D721Med (cell line): ENCODE measurements around the gene SGCA.

Source experiments
- DNase-seq: peaks from one replicate; pipeline ENCODE4 v3.0.0; 2011; ENCODE audit warnings: low spot score; ENCODE audit not compliant: insufficient read length
- FAIRE-seq: peaks from 2 replicates; lab custom pipeline; 2011; peaks lifted over from hg19 to GRCh38; lab: Jason Lieb, UNC
- CTCF ChIP-seq: IDR thresholded peaks from 2 replicates; pipeline ENCODE4 v1.5.1; 2012; ENCODE audit warnings: mild to moderate bottlenecking, control low read depth; ENCODE audit not compliant: insufficient read depth; ENCODE audit errors: missing control alignments

The SGCA gene

DNA sequence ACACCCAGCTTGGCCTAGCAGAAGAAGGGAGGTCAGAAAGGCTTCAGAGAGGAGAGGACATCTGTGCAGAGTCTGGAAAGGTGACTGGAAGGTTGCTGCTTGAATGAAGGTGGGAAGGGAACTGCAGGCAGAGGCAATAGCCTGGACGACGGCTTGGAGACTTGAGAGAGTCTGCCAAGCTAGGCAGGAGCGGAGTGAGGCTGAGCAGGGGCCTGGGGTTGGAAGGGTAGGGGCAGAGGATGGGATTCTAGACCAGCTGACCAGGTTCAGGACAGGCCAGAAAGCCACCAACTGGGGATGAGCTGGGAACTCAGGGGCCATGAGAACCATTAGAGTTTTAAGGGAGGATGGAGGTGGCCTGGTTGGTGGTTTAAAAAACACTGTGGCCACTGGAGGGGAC lies 339 bp upstream of the SGCA start:
- FAIRE-seq (no peak), DNase-seq (no peak)
- no peak for TF ChIP-seq CTCF

DNA sequence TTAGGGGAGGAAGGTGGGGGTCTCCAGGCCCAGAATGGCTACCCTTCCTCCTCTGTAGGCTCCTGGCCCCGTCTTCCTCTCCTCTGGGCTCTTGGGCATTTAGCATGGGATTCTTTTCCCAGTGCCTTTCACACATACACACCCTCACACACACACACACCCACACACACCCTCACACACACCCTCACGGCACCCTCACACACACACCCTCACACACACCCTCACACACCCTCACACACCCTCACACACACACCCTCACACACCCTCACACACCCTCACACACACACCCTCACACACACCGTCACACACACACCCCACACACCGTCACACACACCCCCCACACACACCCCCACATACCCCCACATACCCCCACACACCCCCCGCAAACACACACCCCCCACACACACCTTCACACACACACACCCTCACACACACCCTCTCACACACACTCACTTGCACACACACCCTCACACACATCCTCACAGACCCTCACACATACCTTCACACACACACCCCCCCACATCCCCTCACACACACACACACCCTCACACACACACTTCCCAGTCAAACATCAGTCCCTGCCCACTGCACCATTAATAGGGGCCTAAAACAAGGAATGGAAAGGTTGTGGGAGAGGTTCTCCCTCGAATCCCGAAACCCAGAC lies 845 bp downstream of the SGCA start:
- no peak for TF ChIP-seq CTCF
- no peak for FAIRE-seq
- no peak for DNase-seq

DNA sequence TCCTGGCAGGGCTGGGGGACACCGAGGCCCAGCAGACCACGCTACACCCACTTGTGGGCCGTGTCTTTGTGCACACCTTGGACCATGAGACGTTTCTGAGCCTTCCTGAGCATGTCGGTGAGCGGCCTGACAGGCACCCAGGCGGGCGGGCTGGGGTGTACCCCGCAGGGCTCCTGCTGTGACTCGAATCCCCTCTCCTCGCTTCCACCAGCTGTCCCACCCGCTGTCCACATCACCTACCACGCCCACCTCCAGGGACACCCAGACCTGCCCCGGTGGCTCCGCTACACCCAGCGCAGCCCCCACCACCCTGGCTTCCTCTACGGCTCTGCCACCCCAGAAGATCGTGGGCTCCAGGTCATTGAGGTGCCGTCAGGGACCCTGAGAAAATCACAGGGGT lies 1.6 kb downstream of the SGCA start:
- FAIRE-seq, result no peak
- no peak for DNase-seq
- TF ChIP-seq CTCF, result no peak

DNA sequence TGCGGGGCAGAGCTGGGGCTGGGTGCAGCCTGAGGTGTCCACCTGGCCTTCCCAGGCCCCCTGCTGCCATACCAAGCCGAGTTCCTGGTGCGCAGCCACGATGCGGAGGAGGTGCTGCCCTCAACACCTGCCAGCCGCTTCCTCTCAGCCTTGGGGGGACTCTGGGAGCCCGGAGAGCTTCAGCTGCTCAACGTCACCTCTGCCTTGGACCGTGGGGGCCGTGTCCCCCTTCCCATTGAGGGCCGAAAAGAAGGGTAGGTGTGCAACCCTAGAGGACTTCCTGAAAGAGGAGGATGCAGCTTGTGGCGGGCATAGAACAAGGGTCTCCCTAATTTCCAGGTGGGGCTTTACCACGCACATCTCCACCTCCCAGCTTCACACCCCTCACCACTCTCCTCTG lies 2.5 kb downstream of the SGCA start:
- FAIRE-seq (no peak), DNase-seq (no peak)
- TF ChIP-seq CTCF, result no peak

DNA sequence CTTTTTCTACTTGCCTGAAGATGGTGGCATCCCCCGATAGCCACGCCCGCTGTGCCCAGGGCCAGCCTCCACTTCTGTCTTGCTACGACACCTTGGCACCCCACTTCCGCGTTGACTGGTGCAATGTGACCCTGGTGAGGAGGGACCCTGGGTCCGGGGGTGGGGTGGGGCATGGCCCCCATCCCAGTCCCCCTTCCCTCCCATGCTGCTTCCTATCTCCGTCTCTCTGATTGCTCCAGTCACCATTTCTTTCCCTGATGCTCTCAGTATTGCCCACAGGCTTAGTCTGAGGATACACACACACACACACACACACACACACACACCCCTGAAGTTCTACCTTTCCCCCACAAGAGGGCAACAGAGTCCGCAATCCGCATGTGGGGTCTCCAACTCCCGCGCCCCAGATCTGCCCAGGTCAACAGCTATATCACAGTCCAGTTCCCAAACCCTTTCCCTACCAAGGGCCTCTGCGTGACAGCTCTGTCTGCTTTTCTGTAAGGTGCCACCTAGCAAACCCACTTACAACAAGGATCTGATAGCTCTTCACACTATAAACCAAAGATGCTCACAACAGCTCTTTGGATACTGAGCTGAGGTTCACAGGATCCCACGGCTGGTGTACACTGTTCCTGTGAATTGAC lies 3.4 kb downstream of the SGCA start:
- no peak for DNase-seq
- peak; percentile 68 for TF ChIP-seq CTCF
- FAIRE-seq, result no peak

DNA sequence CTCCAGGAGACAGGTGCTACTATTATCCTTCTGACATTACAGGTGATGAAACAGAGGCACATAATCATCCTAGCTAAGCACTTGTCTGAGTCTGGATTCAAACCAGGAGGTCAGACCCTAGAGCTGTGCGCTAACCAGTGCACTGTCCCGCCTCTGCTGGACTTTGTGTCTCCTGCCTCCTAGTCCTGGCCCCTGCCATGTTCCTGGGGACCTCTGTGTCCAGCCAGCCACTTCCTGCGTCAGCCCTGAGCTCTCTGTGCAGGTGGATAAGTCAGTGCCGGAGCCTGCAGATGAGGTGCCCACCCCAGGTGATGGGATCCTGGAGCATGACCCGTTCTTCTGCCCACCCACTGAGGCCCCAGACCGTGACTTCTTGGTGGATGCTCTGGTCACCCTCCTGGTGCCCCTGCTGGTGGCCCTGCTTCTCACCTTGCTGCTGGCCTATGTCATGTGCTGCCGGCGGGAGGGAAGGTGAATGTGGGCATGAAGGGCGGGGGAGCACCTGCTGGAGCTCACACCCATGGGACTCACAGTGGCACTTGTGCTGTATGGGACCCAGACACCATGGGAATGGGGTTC lies 4.2 kb downstream of the SGCA start:
- TF ChIP-seq CTCF, result no peak
- FAIRE-seq (no peak), DNase-seq (no peak)
